C4-2B (cell line): ENCODE data around the gene SEC16A.

Experiments used
- H3K27ac ChIP-seq: fragments of 450-650 bp; 2 replicates; pipeline ENCODE4 v1.5.1; 2017
- ZFX ChIP-seq: fragments of 450-650 bp; IDR thresholded peaks from 2 replicates; pipeline ENCODE4 v1.6.1; 2017
- TF ChIP-seq, protein P1 (sequence below): fragments of 450-650 bp; conservative IDR thresholded peaks from 2 replicates; pipeline ENCODE4 v1.5.1; 2017; ENCODE audit warnings: mild to moderate bottlenecking

The SEC16A gene

DNA sequence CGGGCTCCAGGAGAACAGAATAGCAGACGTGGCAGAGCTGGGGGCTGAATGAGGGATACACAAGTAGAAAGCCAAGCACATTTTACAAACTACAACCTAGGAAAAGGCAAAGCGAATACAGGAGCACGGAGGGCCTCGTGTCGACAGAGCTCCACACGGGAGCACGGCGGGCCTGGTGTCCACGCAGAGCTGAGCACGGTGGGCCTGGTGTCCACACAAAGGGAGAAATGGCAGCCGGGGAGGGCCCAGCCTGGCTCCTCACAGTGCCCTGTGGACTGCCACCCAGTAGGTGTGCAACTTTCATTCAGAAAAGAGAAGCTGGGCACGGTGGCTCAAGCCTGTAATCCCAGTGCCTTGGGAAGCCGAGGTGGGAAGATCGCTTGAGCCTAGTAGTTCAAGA, 39.8 kb downstream of the SEC16A start:
- TF ChIP-seq, protein P1, sequence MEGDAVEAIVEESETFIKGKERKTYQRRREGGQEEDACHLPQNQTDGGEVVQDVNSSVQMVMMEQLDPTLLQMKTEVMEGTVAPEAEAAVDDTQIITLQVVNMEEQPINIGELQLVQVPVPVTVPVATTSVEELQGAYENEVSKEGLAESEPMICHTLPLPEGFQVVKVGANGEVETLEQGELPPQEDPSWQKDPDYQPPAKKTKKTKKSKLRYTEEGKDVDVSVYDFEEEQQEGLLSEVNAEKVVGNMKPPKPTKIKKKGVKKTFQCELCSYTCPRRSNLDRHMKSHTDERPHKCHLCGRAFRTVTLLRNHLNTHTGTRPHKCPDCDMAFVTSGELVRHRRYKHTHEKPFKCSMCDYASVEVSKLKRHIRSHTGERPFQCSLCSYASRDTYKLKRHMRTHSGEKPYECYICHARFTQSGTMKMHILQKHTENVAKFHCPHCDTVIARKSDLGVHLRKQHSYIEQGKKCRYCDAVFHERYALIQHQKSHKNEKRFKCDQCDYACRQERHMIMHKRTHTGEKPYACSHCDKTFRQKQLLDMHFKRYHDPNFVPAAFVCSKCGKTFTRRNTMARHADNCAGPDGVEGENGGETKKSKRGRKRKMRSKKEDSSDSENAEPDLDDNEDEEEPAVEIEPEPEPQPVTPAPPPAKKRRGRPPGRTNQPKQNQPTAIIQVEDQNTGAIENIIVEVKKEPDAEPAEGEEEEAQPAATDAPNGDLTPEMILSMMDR: no peak
- TF ChIP-seq ZFX: no peak
- no peak overlapping the region for H3K27ac ChIP-seq

DNA sequence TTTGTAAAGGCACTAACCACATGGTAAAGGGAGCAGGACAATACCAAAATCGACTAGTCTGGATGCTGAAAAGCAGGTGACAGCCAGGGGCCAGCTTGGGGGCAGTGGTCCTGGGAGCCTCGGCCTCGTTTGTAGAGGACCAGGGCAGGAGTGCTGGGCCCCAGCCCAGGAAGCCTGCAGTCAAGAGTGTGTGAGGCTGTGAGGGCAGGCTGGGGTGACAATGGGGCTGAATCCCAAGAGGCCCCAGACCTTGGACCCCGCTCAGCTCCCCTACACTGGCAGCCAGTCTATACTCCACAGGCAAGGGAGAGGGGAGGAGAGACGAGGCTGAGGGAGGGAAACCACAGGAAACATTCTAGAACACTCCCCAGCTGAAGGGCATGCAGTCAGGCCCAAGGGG, 40.6 kb downstream of the SEC16A start:
- H3K27ac ChIP-seq: no peak overlapping the region
- no peak for TF ChIP-seq ZFX
- TF ChIP-seq, protein P1: no peak

DNA sequence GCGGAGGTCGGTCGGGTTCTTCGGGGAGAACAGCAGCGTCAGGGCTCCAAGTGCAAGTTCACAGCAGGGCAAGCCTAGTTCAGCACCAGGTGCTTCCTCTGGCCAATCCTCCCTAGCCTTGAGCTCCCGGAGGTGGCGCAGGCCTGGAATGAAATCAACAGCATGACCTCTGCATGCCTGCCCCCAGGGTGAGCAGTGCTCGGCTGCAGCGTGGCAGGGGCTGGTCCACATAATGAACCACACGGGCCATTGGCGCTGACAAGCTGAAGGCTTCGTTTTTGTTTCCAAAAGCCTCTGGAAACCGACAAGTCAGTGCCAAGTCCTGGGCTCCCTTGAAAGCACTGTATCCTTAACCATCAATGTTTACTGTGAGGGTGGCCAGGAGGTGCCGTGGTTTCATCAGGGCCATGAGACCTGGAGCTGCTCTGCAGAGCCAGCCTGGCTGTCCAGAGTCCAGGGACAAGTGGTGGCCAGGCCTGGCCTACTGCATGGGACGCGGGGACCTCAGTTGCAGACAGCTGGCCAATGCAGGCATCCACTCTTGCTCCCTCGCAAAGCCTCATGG, 41.1 kb downstream of the SEC16A start:
- H3K27ac ChIP-seq: no peak overlapping the region
- TF ChIP-seq ZFX: no peak
- TF ChIP-seq, protein P1: no peak

DNA sequence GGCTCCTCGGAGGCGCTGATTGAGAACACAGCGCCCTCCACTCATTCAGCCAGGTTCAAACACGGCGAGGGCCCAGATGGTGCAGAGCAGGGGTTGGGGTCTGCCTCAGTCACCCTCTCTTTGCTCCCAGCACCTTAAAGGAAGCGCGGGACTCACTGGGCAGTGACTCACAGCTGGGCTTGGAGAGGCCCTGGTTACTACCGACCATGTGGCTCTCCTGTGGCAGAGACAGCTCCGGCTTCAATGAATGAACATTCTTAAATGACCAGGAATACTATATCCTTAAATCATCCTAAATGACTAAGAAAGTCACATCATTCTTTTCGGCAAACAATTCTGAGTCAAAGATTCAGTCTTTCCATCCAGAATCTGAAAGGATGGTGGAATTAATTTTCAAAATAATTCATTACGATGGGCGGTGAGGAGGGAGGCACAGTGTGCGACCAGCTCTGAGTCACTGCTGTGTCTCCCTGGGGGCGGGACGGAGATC, 41.6 kb downstream of the SEC16A start:
- H3K27ac ChIP-seq: no peak overlapping the region
- no peak for TF ChIP-seq ZFX
- TF ChIP-seq, protein P1: no peak

DNA sequence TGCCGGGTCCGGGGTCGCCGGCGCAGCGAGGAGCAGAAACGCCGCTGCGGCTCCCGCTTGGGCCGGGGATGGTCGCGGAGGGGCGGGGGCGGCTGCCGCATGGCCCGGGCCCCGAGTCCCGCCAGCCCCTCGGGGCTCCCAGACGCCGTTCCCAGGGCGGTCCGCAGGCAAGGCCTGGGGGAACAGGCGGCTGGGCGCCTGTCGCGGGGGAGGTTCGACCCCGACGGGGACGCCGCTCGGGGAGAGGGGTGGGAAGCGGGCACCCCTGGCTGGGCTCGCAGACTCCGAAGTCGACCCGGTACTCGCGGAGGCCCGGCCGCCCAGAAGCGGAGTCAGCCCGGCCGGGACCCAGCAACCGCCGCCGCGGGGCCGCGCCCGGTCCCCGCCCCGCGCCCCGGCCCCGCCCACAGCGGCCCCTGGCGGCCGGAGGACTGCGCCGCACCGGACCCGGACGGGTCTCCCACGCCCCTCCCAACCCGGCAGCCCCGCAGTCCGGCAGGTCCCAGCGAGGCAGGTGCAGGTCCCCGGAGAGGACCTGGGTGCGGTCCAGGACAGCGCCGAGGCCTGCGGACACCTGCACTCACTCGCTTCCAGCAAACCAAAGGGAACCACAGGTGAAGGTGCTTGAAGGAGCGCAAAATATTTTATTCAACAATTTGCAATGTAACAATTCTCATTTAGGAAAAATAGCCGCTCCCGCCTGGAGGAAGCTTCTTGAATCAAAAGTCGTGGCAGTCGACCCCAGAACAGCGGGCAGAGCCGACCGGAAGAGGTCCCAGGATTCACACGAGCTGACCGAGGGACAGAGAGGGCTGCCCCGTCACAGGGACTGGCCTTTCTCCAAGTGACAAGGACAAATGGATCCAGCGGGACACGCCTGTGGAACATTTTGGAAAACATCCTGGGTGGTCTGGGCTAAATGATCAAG, 43.1 kb downstream of the SEC16A start, which contains the start of gene INPP5E:
Gene INPP5E, minus strand, starts transcription at position 365 of the 928 bp plus-strand sequence. CDS start 426 bp downstream, outside the sequence.
- peak within 1 kb of the TSS; percentile 80 for H3K27ac ChIP-seq
- peak; percentile 97 for TF ChIP-seq ZFX
- TF ChIP-seq, protein P1: peak; percentile 99

DNA sequence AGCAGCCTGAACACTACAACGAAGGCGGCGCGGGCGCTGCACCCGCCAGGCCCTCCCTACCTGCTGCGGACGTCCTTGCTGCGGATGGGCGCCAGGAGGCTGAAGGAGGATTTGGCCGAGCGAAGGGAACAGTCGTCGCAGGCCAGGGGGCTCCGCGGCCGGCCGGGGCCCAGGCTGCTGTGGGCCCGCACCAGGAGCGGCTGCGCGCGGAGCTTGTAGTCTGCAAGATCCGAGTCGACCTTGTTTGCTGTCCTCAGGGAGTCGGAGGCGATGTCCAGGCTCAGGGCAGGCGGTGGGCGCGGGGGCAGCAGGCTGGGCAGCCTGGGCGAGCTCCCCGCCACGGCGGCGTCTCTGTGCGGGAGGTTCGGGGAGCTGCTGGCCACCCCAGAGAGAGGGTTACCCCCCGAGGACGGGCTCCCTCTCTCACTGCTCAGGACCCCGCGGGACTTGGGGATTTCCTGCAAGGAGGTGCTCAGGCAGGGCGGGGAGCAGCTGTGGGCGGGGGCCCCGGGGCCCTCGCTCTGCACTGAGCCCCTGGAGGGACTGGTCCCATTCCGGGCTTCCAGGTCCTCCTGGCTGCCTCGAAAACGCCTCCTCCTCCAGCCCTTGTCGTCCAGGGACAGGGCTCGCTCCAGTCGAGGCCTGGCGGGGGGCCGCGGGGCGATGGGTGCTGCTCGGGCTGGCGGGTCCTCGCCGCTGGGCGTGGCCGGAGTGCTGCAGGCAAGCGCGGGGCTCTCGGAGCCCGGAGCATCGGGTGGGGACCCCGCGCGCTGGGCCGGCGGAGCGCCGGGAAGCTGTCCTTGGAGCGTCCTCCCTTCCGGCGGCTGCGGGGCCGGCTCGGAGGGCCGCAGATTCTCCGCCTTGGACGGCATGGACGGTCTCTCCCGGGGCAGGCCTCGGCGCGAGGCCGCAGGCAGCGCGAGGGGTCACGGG, 44.0 kb downstream of the SEC16A start:
- peak overlapping the region; percentile 80 for H3K27ac ChIP-seq

More for the DNA sequence above, 44.0 kb downstream of the SEC16A start:
- no peak for TF ChIP-seq ZFX
- TF ChIP-seq, protein P1: no peak
